HG03025 (cell line): ENCODE data around the gene ATP5PB.

ENCODE experiments used
- ATAC-seq: cut with Tn5 transposase; IDR thresholded peaks from one replicate; pipeline ENCODE4 v1.9.1; 2021; ENCODE audit warnings: mild to moderate bottlenecking, moderate library complexity; ENCODE audit not compliant: unreplicated experiment, low FRiP score

ATP5PB gene, protein sequence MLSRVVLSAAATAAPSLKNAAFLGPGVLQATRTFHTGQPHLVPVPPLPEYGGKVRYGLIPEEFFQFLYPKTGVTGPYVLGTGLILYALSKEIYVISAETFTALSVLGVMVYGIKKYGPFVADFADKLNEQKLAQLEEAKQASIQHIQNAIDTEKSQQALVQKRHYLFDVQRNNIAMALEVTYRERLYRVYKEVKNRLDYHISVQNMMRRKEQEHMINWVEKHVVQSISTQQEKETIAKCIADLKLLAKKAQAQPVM

DNA sequence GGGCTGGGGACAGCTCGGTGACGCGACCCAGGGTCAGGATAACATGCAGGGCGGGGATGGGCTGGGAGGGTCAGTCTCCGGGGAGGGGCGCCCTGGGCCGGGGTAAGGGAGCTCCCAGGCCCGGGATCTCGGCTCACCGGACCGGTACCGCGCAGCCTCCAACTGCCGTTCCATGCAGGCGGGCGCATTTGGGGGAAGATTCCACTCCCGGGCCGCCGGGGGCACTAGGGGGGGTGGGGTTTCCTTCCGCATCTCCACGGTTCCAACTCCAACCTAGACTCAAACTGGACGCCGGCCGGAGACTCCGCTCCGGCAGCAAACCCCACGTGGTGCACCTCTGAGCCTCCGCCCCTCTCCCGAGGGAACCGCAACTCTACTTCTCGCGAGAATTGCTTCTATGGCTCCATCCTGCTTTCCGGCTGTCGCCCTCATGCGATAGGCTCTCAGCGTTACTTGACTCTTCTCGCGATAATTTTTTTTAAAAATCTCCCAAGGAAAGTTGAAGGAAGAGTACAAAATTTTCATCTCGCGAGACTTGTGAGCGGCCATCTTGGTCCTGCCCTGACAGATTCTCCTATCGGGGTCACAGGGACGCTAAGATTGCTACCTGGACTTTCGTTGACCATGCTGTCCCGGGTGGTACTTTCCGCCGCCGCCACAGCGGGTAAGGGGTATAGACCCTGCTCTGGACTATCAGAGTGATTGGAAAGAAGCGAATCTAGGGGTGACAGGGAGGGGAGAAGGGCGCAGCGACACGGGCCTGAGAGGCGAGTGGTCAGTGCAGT, at the start of gene ATP5PB, which contains the start of gene WDR77:
ATP5PB (plus strand) TSS at position 547 of the 785 bp plus-strand sequence; CDS start at position 625, 78 bp downstream.
WDR77 (minus strand) TSS at position 339 of the 785 bp plus-strand sequence; CDS start at position 252, 87 bp downstream.
- ATAC-seq = peak; percentile 97

DNA sequence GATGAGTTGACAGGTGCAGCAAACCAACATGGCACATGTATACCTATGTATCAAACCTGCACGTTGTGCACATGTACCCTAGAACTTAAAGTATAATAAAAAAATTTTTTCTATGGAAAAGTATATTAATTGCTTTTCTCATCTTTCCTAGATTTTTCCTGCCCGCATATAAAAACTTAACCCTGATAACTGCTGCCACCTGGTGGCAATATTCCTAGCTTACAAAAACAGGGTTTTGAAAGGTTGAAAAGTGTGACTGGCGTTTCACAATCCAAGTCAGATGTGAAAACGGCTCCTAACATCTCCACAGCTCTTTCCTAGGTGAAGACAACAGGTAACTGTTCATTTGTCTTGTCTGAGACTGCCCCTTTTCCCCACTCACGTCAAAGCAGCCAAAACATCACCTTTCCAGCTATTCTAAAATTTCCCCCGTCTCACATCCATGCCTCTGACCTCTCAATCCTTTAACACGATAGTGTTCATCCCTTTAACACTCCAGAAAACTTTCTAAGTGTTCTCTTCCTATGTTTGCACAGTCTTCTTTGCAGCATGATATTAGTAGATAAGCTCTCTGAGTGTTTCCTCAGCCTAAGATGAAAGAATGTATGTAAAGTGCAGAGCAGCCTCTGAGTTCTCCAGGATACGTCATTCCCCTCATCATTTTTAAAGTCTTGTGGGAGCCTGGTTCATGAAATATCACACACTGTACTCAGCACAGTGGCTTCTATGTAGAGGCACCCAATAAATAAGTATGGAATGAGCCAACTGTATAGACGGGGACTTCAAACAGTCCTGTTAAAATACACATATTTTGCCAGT, 49.3 kb upstream of the ATP5PB start:
- ATAC-seq = no peak

DNA sequence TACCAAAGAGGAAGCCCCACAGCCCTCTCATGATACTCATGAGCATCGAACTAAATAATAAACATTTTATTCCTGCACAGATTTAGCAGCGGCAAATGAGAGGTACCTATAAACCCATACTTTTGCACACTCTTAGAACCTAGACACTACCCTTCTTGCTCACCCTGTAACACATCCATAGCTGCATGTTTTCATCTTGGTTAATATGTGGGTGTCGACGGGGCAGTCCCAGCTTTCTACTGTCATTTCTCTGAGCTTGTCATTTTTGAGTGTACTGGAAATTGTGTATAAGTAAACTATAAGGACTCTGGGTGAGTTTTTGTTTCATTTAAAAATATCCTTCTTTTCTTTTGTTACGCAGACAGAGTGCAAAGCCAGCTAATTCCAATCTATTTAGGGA, 47.2 kb upstream of the ATP5PB start:
- ATAC-seq = no peak

- no peak for ATAC-seq
These were observed 44.7 kb upstream of the ATP5PB start for GRCh38 chr1:111404588-111404987.

GRCh38 chr1:111406321-111406768, 42.9 kb upstream of the ATP5PB start:
- ATAC-seq = peak; percentile 96

DNA sequence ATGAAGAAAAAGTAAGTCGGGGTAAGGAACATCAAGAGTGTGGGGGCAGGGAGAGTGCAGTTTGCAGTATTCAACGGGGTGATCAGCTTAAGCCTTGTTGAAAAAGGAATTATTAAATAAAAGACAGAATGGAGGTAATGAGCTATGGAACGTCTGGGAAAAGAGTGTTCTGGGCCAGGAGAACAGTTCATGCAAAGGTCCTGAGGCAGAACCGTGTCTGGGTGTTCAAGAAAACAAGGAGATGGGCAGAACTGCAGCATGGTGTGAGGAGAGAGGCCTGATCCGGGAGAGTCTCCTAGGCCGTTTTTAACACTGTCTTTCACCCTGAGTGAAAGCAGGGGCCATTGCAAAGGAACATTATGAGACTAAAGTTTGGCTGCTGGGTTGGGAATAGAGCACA, 42.0 kb upstream of the ATP5PB start:
- ATAC-seq = no peak

GRCh38 chr1:111412839-111413238, 36.4 kb upstream of the ATP5PB start:
- ATAC-seq = no peak

DNA sequence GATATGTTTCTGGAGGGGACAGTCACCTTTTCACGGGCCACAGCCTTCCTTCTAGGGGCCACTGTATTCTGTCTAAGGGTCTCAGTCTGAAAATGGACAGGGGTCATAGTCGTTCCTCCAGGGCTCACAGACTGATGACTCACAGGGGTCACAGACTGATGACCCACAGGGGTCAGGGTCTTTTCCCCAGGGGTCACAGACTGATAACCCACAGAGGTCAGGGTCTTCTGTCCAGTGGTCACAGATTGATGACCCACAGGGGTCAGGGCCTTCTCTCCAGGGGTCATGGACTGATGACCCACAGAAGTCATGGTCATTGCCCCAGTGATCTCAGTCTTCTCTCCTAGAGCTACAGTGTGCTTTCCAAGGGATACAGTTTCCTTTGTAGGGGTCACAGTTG, 34.5 kb upstream of the ATP5PB start:
- no peak for ATAC-seq

- ATAC-seq = no peak
These were observed 33.8 kb upstream of the ATP5PB start for GRCh38 chr1:111415461-111415860.

GRCh38 chr1:111417755-111418154, 31.5 kb upstream of the ATP5PB start:
- ATAC-seq = no peak

DNA sequence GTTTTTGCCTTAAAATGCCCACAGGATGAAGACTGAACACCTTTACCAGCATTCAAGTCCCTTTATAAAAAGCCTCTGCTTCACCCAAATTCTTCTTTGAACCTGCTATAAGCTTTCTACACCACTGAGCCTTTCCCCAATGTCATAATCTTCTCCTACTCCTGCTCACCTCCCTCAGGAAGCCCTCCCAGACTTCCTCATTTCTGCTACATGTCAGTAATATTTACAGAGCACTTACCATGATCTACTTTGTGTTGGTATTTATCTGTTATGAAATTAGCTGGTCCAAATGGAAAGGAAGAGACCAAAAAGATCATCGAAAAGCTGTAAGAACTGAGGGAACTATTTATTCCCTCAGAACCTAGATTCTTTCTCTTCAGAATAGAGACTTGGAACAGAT, 30.2 kb upstream of the ATP5PB start:
- ATAC-seq = no peak

- ATAC-seq = no peak
These were observed 28.9 kb upstream of the ATP5PB start for GRCh38 chr1:111420377-111420776.

GRCh38 chr1:111422546-111423391, 26.5 kb upstream of the ATP5PB start:
- ATAC-seq = no peak

DNA sequence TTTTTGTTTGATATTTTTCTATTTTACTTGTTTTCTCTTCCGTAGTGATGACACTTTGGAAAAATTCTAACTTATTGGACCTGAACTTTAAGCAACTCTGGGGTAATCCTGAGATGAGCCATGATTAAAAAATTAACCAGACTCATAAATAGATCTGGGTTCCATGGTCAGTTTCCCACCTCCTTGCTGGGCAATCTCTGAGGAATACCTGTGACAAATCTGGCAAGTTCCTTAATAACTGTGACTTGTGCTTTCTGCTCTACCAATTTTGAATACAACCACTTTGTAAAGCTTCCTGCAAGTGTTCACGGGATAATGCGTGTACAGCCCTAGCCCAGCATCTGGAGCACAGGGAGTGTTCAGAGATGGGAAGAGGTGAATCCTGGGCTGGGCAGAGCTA, 25.0 kb upstream of the ATP5PB start:
- ATAC-seq = no peak

DNA sequence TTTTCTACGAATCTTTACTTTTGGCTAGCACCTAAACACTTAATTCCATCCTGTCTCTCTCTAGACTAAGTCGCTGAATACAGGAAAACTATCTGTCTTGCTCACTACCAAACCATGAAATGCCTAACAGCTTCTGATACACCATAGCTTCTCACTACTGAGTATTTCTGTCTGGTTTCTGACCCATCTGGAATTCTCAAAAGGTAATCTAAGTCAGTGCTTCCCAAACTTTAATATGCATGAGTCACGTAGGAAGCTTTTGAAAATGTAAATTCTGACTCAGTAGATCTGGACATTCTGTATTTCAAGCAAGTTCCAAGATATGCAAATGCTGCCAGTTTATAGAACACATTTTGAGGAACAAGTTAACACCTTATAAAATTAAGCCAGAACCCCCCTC, 12.5 kb upstream of the ATP5PB start:
- ATAC-seq = no peak

DNA sequence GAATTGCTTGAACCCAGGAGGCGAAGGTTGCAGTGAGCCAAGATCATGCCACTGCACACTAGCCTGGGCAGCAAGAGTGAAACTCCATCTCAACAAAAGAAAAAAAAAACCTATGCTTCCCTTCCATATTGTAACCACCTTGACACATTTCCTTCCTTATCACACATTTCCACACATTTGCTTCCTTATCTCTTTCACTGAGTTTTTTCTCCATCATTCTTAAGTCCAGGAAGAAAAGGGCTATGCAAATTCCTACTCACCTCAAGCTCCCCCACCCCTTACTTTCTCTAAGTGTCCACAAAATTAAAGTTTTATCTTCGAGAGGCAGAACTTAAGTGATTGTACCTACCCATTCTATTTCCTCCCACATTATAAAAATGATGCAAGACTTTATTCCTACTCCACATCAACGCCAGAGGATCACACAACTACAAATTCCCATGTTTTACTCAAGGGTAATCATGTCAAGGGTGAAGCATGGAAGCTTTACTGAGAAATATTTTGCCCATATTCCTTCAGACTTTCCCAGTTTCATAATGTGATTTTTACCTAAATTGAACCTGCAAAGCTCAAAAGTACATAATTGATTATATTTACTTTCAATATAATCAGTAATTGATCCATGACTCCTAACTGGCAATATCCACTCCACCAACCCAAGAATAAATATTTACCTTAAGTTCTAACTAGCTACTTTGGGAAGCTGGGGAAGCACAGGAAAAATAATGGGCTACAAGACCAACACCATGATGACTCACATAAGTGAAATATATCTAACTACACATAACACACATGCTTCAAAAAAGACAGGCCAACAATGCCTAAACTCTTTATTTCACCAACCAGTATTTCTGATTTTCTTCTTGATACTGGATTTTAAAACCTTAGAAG, 9.6 kb upstream of the ATP5PB start:
- no peak for ATAC-seq

- ATAC-seq = no peak
These were observed 7.6 kb upstream of the ATP5PB start for GRCh38 chr1:111441573-111442192.

GRCh38 chr1:111442457-111442856, 6.8 kb upstream of the ATP5PB start:
- no peak for ATAC-seq

- no peak for ATAC-seq
These were observed 5.2 kb upstream of the ATP5PB start for GRCh38 chr1:111444031-111444430.
